C4-2B (cell line): Measurements from ENCODE around the gene CHAF1B.

Experiments used
- ZFX ChIP-seq: fragments of 450-650 bp; IDR thresholded peaks from 2 replicates; pipeline ENCODE4 v1.6.1; 2017
- TF ChIP-seq, protein P1 (sequence below): fragments of 450-650 bp; conservative IDR thresholded peaks from 2 replicates; pipeline ENCODE4 v1.5.1; 2017; ENCODE audit warnings: mild to moderate bottlenecking

GRCh38 chr21:36397606-36398005 is 12.4 kb downstream of the CHAF1B start:
- TF ChIP-seq, protein P1, sequence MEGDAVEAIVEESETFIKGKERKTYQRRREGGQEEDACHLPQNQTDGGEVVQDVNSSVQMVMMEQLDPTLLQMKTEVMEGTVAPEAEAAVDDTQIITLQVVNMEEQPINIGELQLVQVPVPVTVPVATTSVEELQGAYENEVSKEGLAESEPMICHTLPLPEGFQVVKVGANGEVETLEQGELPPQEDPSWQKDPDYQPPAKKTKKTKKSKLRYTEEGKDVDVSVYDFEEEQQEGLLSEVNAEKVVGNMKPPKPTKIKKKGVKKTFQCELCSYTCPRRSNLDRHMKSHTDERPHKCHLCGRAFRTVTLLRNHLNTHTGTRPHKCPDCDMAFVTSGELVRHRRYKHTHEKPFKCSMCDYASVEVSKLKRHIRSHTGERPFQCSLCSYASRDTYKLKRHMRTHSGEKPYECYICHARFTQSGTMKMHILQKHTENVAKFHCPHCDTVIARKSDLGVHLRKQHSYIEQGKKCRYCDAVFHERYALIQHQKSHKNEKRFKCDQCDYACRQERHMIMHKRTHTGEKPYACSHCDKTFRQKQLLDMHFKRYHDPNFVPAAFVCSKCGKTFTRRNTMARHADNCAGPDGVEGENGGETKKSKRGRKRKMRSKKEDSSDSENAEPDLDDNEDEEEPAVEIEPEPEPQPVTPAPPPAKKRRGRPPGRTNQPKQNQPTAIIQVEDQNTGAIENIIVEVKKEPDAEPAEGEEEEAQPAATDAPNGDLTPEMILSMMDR = no peak
- no peak for TF ChIP-seq ZFX
